Ascending aorta (tissue), 2 donors: Measurements from ENCODE around the gene PRKCG. TPM values are rescaled to one million over a fixed set of nuclear protein-coding genes. Genes with fewer than 3 reads are reported as not detected.

Source experiments
- DNase-seq, 2 donors: peaks; one replicate each; pipeline ENCODE4 v3.0.0-alpha.2; 2019; ENCODE audit warnings: low spot score in 2 of 2
- H3K27ac ChIP-seq, 2 donors: fragments of 200-600 bp; sonication (generic); one replicate each; pipeline ENCODE4 v1.5.1; 2016 to 2017; ENCODE audit warnings: mild to moderate bottlenecking in 1 of 2
- H3K27me3 ChIP-seq: fragments of 200-600 bp; sonication (generic); one replicate; pipeline ENCODE4 v1.5.1; 2017
- H3K36me3 ChIP-seq, 2 donors: fragments of 200-600 bp; sonication (generic); one replicate each; pipeline ENCODE4 v1.5.1; 2016
- H3K4me1 ChIP-seq, 2 donors: fragments of 200-600 bp; sonication (generic); one replicate each; pipeline ENCODE4 v1.5.1; 2016 to 2017; ENCODE audit warnings: mild to moderate bottlenecking in 1 of 2
- H3K4me3 ChIP-seq, 2 donors: fragments of 200-600 bp; sonication (generic); one replicate each; pipeline ENCODE4 v1.5.1; 2016 to 2017; ENCODE audit warnings: mild to moderate bottlenecking in 1 of 2
- H3K9me3 ChIP-seq, 2 donors: fragments of 200-600 bp; sonication (generic); one replicate each; pipeline ENCODE4 v1.5.1; 2016
- CTCF ChIP-seq, 3 experiments: fragments of 200-600 bp in 2 of 3; fragments of 450-650 bp in 1 of 3; sonication (generic) in 2 of 3; IDR thresholded peaks; one replicate each; pipeline ENCODE4 v1.5.1; 2016 to 2019; ENCODE audit warnings: antibody characterized with exemption in 3 of 3, mild to moderate bottlenecking in 1 of 3, moderate library complexity in 1 of 3
- intact Hi-C: fragments of 100-400 bp; cut with DNase I; formaldehyde crosslinking; loops from one replicate; pipeline ENCODE4 v1.15.1; 2023
- total RNA-seq: library from RNA; depleted of rRNA; stranded (reverse); fragments of >200 nt; gene quantifications from one replicate; pipeline ENCODE4 v1.1.0, GENCODE V29; 2016

PRKCG gene
- total RNA-seq, 1 donor from 2014 or later: not detected

- Histone ChIP-seq H3K27me3 (peaks cover 29% of the 10 kb centered on the region), H3K36me3 (no peaks in the 10 kb centered on the region), H3K4me3 (no peak overlapping the region), H3K27ac (no peak overlapping the region), H3K9me3 (no peaks in the 10 kb centered on the region), H3K4me1 (peaks cover 6 to 13% of the 10 kb centered on the region in 2 donors)
- TF ChIP-seq CTCF (IDR thresholded peaks at IDR 0.05): no peak
- intact Hi-C loops: no loop called here
- no peak for DNase-seq
These were observed 3.0 kb downstream of the PRKCG start for GRCh38 chr19:53885036-53885435.

- no peak for TF ChIP-seq CTCF (IDR thresholded peaks at IDR 0.05)
- intact Hi-C loops: no loop called here
- no peaks in the 10 kb centered on the region for H3K36me3 ChIP-seq
- H3K27me3 ChIP-seq: peaks cover 12% of the 10 kb centered on the region
- DNase-seq: no peak
- no peaks in the 10 kb centered on the region for H3K4me1 ChIP-seq
- no peak overlapping the region for H3K27ac ChIP-seq
- no peak overlapping the region for H3K4me3 ChIP-seq
- H3K9me3 ChIP-seq: no peaks in the 10 kb centered on the region
These were observed 10.4 kb downstream of the PRKCG start for GRCh38 chr19:53892301-53892980.

GRCh38 chr19:53892981-53893325 lies 11.0 kb downstream of the PRKCG start:
- Histone ChIP-seq H3K4me3 (no peak overlapping the region), H3K9me3 (no peaks in the 10 kb centered on the region), H3K27ac (no peak overlapping the region), H3K27me3 (peaks cover 12% of the 10 kb centered on the region), H3K4me1 (no peaks in the 10 kb centered on the region), H3K36me3 (no peaks in the 10 kb centered on the region)
- no peak for DNase-seq
- intact Hi-C loops: no loop called here
- no peak for TF ChIP-seq CTCF (IDR thresholded peaks at IDR 0.05)

GRCh38 chr19:53894707-53895106 lies 12.7 kb downstream of the PRKCG start:
- no peak for TF ChIP-seq CTCF (IDR thresholded peaks at IDR 0.05)
- intact Hi-C loops: no loop called here
- Histone ChIP-seq H3K36me3 (no peaks in the 10 kb centered on the region), H3K9me3 (no peaks in the 10 kb centered on the region), H3K4me3 (no peak overlapping the region), H3K4me1 (no peaks in the 10 kb centered on the region), H3K27me3 (peaks cover 8% of the 10 kb centered on the region), H3K27ac (no peak overlapping the region)
- DNase-seq: no peak

- no peaks in the 10 kb centered on the region for H3K9me3 ChIP-seq
- H3K36me3 ChIP-seq: no peaks in the 10 kb centered on the region
- intact Hi-C loops: no loop called here
- H3K27ac ChIP-seq: no peak overlapping the region
- no peaks in the 10 kb centered on the region for H3K27me3 ChIP-seq
- no peak for TF ChIP-seq CTCF (IDR thresholded peaks at IDR 0.05)
- no peak overlapping the region for H3K4me3 ChIP-seq
- no peaks in the 10 kb centered on the region for H3K4me1 ChIP-seq
- no peak for DNase-seq
These were observed 14.7 kb downstream of the PRKCG start for GRCh38 chr19:53896682-53897081.

GRCh38 chr19:53897459-53897858 lies 15.5 kb downstream of the PRKCG start:
- H3K4me3 ChIP-seq: no peak overlapping the region
- no peak for DNase-seq
- no peaks in the 10 kb centered on the region for H3K27me3 ChIP-seq
- H3K36me3 ChIP-seq: no peaks in the 10 kb centered on the region
- H3K9me3 ChIP-seq: no peaks in the 10 kb centered on the region
- H3K4me1 ChIP-seq: no peaks in the 10 kb centered on the region
- no peak overlapping the region for H3K27ac ChIP-seq
- intact Hi-C loops: no loop called here
- TF ChIP-seq CTCF (IDR thresholded peaks at IDR 0.05): no peak
